GM18498 (cell line): Measurements from ENCODE around the gene DACH1.
"Not testable (repeated sequence)": the region's sequence is repeated elsewhere in the genome, so short reads cannot be mapped to it uniquely, and the experiment has no call there.

Experiments
- ATAC-seq: cut with Tn5 transposase; IDR thresholded peaks from one replicate; pipeline ENCODE4 v1.9.1; 2021; ENCODE audit warnings: mild to moderate bottlenecking, moderate library complexity; ENCODE audit not compliant: unreplicated experiment

DACH1 gene

GRCh38 chr13:71785361-71785760 is 81.6 kb downstream of the DACH1 start:
- ATAC-seq = no peak

DNA sequence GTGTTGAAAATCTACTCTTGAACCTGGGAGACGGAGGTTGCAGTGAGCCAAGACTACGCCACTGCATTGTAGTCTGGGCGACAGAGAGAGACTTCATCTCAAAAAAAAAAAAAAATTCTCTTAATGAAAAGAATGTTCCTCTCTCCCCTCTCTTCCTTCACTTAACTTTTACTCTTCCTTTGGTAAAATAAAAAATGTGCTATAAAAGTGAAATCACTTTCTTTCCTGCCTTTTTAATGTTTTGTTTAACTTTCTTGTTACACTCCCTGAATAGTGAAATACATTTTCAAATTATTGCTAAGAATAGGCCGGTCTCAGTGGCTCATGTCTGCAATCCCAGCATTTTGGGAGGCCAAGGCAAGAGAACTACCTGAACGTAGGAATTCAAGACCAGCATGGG is 86.5 kb downstream of the DACH1 start:
- ATAC-seq = no peak

GRCh38 chr13:71778998-71779397 is 88.0 kb downstream of the DACH1 start:
- ATAC-seq = not testable (repeated sequence)

GRCh38 chr13:71775966-71776365 is 91.0 kb downstream of the DACH1 start:
- ATAC-seq = no peak

GRCh38 chr13:71774863-71775262 is 92.1 kb downstream of the DACH1 start:
- ATAC-seq = no peak

- no peak for ATAC-seq
Measured at GRCh38 chr13:71773531-71773930, 93.5 kb downstream of the DACH1 start.

- no peak for ATAC-seq
Measured at GRCh38 chr13:71772361-71772760, 94.6 kb downstream of the DACH1 start.

GRCh38 chr13:71771144-71771543 is 95.9 kb downstream of the DACH1 start:
- no peak for ATAC-seq

DNA sequence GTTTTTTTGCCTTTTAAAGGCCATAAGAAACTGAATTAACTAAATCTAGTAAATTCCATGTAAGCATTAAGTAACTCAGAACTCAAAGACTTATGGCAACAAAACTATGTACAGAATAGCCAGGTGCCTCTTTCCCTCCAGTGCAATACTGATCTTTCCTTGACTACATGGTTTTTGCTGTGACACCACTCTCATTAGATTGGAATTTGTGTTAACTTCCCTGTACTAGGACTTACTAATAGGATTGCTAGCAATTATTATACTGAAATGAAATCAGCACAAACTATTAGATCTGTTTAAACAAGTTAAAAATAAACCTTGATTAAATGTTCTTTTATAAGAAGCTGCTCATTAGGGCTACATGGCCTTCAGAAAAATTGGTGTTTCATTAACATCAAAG is 96.3 kb downstream of the DACH1 start:
- no peak for ATAC-seq

DNA sequence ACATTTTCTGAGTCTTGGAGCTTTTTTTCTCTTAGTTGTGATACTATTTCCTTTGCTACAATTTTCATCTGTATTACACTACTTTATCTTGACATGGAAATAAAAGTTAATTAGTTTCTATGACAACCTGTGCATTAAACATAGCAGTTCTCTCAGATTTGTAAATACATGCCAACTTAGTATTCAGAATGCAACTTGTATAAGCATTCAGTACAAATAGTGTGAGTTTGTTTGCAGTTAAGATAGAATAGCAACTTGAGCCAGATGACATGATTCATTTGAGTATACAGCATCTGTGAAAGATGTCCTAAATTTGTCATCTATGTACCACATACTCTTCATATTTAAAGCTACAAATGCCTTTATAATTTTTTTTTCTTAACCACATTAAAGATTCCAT is 98.1 kb downstream of the DACH1 start:
- no peak for ATAC-seq

DNA sequence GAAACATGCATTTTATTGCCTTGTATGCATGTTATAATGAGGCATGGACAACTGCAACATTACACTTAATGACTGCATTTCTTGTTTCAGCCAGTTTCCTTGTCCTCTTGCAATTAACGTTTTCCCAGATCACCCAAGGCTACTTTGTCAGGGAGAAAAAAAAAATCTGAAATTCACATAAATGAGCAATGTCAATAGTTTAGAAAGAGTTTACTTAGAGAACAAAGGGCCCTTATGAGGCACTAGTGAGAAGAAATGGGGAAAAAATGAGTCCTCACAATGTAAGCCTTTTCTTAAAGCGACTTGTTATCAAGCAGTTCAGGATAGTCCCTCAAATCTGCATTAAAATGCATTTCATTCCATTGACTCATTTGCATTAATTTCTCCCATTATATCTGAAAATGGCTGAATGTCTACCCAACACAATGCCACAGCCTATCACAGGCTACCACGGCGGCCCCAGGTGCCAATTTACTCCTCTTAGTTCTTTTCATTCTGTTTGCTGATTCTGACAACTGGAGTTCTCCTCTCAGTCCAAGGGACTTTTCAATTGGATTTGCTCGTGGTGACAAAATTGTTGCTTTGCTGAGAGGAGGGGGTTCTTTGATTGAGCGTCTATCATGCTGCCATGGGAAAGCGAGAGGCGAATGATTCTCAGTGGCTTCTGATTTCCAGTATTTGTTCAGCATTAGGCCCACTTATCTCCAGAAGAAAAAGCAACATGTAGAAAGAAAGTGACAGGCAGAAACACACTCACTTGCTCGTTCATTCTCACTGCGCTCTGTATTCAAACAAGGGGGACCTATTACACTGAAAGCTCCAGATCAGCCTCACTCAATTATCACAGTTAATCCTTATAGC is 107.1 kb downstream of the DACH1 start:
- ATAC-seq = no peak

DNA sequence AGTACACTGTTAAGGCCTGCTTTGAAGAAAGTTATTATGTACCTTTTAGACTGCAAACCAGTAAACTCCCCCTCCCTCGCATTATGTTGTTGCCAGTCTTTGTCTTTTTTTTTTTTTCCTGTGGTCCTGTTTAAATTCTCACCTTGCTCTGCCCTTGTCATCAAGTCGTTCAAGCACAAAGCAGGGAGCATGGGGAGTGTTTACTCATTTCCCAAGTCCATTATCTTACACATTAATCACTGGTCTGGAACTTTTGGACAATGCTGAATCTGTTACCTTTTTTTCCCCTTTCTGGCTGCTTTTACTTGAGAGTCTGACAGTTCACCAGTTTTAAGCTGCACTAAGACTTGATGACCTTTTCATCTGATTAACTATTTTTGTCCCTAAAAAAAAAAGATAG is 108.2 kb downstream of the DACH1 start:
- ATAC-seq = no peak

GRCh38 chr13:71754407-71754974 is 112.5 kb downstream of the DACH1 start:
- ATAC-seq = no peak

GRCh38 chr13:71752775-71753513 is 114.1 kb downstream of the DACH1 start:
- ATAC-seq = no peak

- ATAC-seq = no peak
Measured at GRCh38 chr13:71751073-71751472, 115.9 kb downstream of the DACH1 start.

DNA sequence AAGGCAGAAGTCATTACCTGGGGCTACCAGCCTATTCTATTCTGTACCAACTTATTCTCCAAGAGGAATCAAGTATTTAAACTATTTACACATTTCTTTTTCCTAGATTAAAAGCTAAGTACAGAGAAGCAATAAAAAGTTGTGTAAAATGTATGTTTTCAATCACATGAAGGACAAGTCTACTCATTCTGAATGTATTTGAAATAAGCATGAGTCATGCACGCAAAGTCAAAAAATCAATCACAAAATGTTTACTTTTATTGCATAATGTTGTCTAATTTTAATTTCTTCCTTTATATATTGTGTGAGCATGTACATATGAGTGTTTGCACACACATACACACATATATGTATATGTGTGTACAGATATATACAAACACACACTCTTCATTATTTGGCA is 136.7 kb downstream of the DACH1 start:
- no peak for ATAC-seq

DNA sequence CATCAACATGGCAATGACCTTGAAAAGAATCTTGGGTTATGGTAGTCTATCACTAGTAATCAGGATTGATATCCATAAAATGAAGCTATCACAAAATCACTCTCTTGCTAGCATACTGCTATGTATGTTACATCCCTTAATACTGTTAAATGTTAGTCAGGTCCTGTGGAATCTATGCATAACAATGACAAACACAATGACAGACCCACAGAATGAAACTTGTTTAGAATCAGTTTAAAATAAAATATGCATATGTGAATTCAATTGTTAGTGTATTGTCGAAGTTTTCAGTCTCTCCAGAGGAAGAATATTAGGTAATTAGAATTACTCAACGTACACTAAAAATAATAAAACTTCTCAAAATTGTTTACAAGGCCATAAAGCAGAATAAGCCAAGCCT is 137.6 kb downstream of the DACH1 start:
- no peak for ATAC-seq

- no peak for ATAC-seq
Measured at GRCh38 chr13:71727662-71728061, 139.3 kb downstream of the DACH1 start.

- no peak for ATAC-seq
Measured at GRCh38 chr13:71727042-71727441, 140.0 kb downstream of the DACH1 start.

DNA sequence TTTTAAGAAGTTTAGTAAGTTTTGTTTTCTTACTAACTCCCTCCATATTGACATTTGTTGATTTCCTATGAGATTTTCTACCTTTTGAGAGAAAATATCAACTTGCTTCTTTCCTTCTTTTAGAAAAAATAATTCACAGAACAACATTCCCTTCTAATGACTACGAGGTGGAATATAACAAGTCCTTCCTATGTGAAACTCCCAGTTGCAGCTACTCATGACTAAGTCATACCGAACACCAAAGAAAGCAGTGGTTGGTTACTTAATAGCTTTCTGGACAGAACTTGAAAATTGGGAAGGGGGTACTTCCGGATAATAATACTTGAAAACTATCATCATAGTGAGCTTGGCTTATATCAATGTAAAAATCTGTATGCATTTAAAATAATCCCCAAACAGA is 144.8 kb downstream of the DACH1 start:
- no peak for ATAC-seq

GRCh38 chr13:71721104-71721503 is 145.9 kb downstream of the DACH1 start:
- no peak for ATAC-seq

GRCh38 chr13:71718931-71719330 is 148.1 kb downstream of the DACH1 start:
- no peak for ATAC-seq
